HG03558 (cell line): ENCODE results near the gene FAF1.

Source experiments
- ATAC-seq: cut with Tn5 transposase; IDR thresholded peaks from one replicate; pipeline ENCODE4 v1.9.1; 2021; ENCODE audit warnings: moderate number of reproducible peaks; ENCODE audit not compliant: unreplicated experiment; ENCODE audit errors: extremely low read depth

The FAF1 gene

GRCh38 chr1:50605186-50605875 lies 354.7 kb downstream of the FAF1 start:
- no peak for ATAC-seq

- no peak for ATAC-seq
These were observed 355.5 kb downstream of the FAF1 start for GRCh38 chr1:50604580-50604979.

GRCh38 chr1:50603274-50604271 lies 356.5 kb downstream of the FAF1 start:
- no peak for ATAC-seq

- ATAC-seq: no peak
These were observed 360.5 kb downstream of the FAF1 start for GRCh38 chr1:50599546-50599945.

- ATAC-seq: no peak
These were observed 364.2 kb downstream of the FAF1 start for GRCh38 chr1:50595874-50596273.

GRCh38 chr1:50593515-50593914 lies 366.6 kb downstream of the FAF1 start:
- ATAC-seq: no peak

GRCh38 chr1:50591598-50591997 lies 368.5 kb downstream of the FAF1 start:
- no peak for ATAC-seq

- ATAC-seq: no peak
These were observed 377.7 kb downstream of the FAF1 start for GRCh38 chr1:50582346-50582745.

- ATAC-seq: no peak
These were observed 390.0 kb downstream of the FAF1 start for GRCh38 chr1:50570066-50570468.

GRCh38 chr1:50568782-50569181 lies 391.3 kb downstream of the FAF1 start:
- no peak for ATAC-seq

- no peak for ATAC-seq
These were observed 393.7 kb downstream of the FAF1 start for GRCh38 chr1:50566405-50566804.

- ATAC-seq: no peak
These were observed 395.6 kb downstream of the FAF1 start for GRCh38 chr1:50564417-50564816.

- no peak for ATAC-seq
These were observed 398.0 kb downstream of the FAF1 start for GRCh38 chr1:50562106-50562505.

- no peak for ATAC-seq
These were observed 400.6 kb downstream of the FAF1 start for GRCh38 chr1:50559421-50559820.

GRCh38 chr1:50553921-50554320 lies 406.1 kb downstream of the FAF1 start:
- ATAC-seq: no peak

- ATAC-seq: no peak
These were observed 411.8 kb downstream of the FAF1 start for GRCh38 chr1:50548243-50548642.

- ATAC-seq: no peak
These were observed 417.7 kb downstream of the FAF1 start for GRCh38 chr1:50542362-50542761.

- ATAC-seq: no peak
These were observed 421.6 kb downstream of the FAF1 start for GRCh38 chr1:50538476-50538875.

GRCh38 chr1:50531601-50532000 lies 428.5 kb downstream of the FAF1 start:
- ATAC-seq: no peak

GRCh38 chr1:50531027-50531426 lies 429.0 kb downstream of the FAF1 start:
- no peak for ATAC-seq

GRCh38 chr1:50529510-50529909 lies 430.6 kb downstream of the FAF1 start:
- no peak for ATAC-seq
